ENCODE results near the gene LYRM2.
A peak's percentile ranks its signal among the peaks of the same experiment; 100 is the strongest.

The LYRM2 gene

GRCh38 chr6:89638320-89639195 is at the start of gene LYRM2:
LYRM2 (minus strand) TSS chr6:89638747; CDS start chr6:89638716, 31 bp downstream.
- CTCF ChIA-PET, result interaction anchor here (0.7 kb wide), 1 partner anchor 230 kb away, joined by 3 read pairs; no protein-coding TSS in a partner anchor
- no peak for TF ChIP-seq CTCF (conservative IDR thresholded peaks at IDR 0.05; ENCODE audit: low read depth)
- POLR2A ChIA-PET (ENCODE audit: low non-redundant PET), result interaction anchor here (0.7 kb wide), 1 partner anchor 66 kb away, joined by 3 read pairs; no protein-coding TSS in a partner anchor
- peak; percentile 94 for DNase-seq (ENCODE audit: low spot score)
- peak within 1 kb of the TSS; percentile 91 for H3K27ac ChIP-seq

- POLR2A ChIA-PET (ENCODE audit: low non-redundant PET), result no interaction called here
Observed at GRCh38 chr6:89688328-89688727, 49.8 kb upstream of the LYRM2 start.

GRCh38 chr6:89685311-89685710 is 46.8 kb upstream of the LYRM2 start:
- DNase-seq (ENCODE audit: low spot score), result no peak
- ChIA-PET CTCF (interaction anchor here (0.6 kb wide), 1 partner anchor 10 kb away, joined by 3 read pairs; no protein-coding TSS in a partner anchor), POLR2A (ENCODE audit: low non-redundant PET) (no interaction called here)
- no peak for TF ChIP-seq CTCF (conservative IDR thresholded peaks at IDR 0.05; ENCODE audit: low read depth)
- H3K27ac ChIP-seq, result no peak overlapping the region

More at GRCh38 chr6:89688328-89688727, 49.8 kb upstream of the LYRM2 start:
- CTCF ChIA-PET, result no interaction called here
- no peak for DNase-seq (ENCODE audit: low spot score)
- TF ChIP-seq CTCF (conservative IDR thresholded peaks at IDR 0.05; ENCODE audit: low read depth), result no peak
- no peak overlapping the region for H3K27ac ChIP-seq

- DNase-seq (ENCODE audit: low spot score), result no peak
- no peak overlapping the region for H3K27ac ChIP-seq
- POLR2A ChIA-PET (ENCODE audit: low non-redundant PET), result no interaction called here
- CTCF ChIA-PET, result no interaction called here
- TF ChIP-seq CTCF (conservative IDR thresholded peaks at IDR 0.05; ENCODE audit: low read depth), result no peak
Observed at GRCh38 chr6:89682991-89683390, 44.4 kb upstream of the LYRM2 start.

GRCh38 chr6:89681983-89682564 is 43.5 kb upstream of the LYRM2 start:
- H3K27ac ChIP-seq, result no peak overlapping the region
- DNase-seq (ENCODE audit: low spot score), result no peak
- CTCF ChIA-PET, result no interaction called here
- no peak for TF ChIP-seq CTCF (conservative IDR thresholded peaks at IDR 0.05; ENCODE audit: low read depth)
- POLR2A ChIA-PET (ENCODE audit: low non-redundant PET), result no interaction called here

GRCh38 chr6:89680551-89680950 is 42.0 kb upstream of the LYRM2 start:
- TF ChIP-seq CTCF (conservative IDR thresholded peaks at IDR 0.05; ENCODE audit: low read depth), result no peak
- no peak for DNase-seq (ENCODE audit: low spot score)
- ChIA-PET CTCF (no interaction called here), POLR2A (ENCODE audit: low non-redundant PET) (no interaction called here)
- no peak overlapping the region for H3K27ac ChIP-seq

Measured in RWPE1 (cell line).